Skeletal muscle satellite cell (primary cell): ENCODE measurements around the gene PTCD1.

Source experiments
- H3K27me3 ChIP-seq: 2 replicates; pipeline ENCODE4 v1.7.0; 2013; ENCODE audit warnings: low read length; ENCODE audit not compliant: control insufficient read depth, insufficient read depth
- H3K36me3 ChIP-seq: 2 replicates; pipeline ENCODE4 v1.7.0; 2013; ENCODE audit warnings: mild to moderate bottlenecking, control low read depth, low read length; ENCODE audit not compliant: insufficient read depth
- H3K4me1 ChIP-seq: 2 replicates; pipeline ENCODE4 v1.7.0; 2013; ENCODE audit warnings: low read length; ENCODE audit not compliant: control insufficient read depth, insufficient read depth
- H3K4me2 ChIP-seq: 2 replicates; pipeline ENCODE4 v1.7.0; 2013; ENCODE audit warnings: mild to moderate bottlenecking, low read length
- H3K4me3 ChIP-seq: 2 replicates; pipeline ENCODE4 v1.7.0; 2013; ENCODE audit warnings: low read length
- H3K9ac ChIP-seq: 2 replicates; pipeline ENCODE4 v1.7.0; 2013; ENCODE audit warnings: mild to moderate bottlenecking, low read depth, low read length, moderate library complexity
- H3K9me3 ChIP-seq: replicated peaks from 2 replicates; pipeline ENCODE4 v1.7.0; 2013; ENCODE audit warnings: mild to moderate bottlenecking, control low read depth, low read length

The PTCD1 gene

DNA sequence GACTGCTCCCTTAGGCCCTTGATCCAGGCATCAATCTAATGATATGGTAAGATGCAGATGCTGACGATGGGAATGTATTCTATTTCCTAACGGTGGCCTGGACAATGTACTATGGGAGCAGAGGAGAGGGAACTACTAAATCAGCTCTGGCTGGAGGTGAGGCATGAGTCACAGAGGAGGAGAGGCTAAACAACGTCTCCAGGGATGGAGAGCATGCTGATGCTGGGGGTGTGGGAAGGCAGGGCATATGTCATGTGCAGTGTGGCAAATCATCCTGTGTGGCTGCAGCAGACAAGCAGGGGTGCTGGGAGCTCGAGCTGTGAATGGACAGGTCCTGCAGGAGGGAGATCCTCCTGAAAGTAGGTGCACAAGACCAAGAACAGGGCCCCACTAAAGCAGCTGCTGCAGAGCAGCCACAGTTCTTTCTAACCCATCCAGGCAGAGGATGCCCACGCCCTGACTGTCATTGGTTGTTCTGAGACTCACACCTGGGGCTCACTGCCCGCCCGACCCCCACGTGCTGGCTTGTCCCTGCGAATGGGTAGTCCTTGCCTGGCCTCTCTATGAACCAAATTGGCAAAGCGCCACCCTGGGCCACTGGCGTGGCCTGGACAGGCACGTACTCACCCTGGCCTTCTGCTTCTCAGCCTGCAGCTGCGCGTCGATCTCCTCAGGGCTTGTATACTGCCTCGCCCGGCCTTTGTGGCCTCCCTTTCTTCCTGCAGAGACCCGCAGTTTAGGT is 34.2 kb downstream of the PTCD1 start:
- Histone ChIP-seq H3K4me1 (peaks cover 27% of the 10 kb centered on the region), H3K36me3 (peaks cover 44% of the 10 kb centered on the region), H3K9me3 (no peaks in the 10 kb centered on the region), H3K27me3 (no peaks in the 10 kb centered on the region), H3K4me3 (no peak overlapping the region), H3K9ac (no peak overlapping the region), H3K4me2 (no peak overlapping the region)

DNA sequence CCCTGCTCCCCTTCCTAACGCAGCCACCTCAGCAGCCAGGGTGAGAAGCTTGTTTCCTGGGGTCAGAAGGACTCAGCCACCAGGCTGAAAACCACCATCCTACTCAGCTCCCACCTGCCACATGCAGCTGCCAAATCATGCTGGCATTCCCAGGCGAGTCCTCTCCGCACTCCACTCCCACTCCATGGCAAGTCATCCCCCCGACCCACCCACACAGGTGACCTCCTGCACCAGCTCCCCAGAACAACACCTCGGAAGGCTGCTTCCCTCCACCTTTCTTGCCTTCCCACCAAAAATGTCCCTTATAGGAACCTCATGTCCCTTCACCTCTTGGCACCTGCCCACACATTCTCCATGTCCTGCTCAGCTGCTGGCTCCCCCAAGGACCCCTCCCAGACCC is 34.8 kb downstream of the PTCD1 start:
- Histone ChIP-seq H3K4me2 (no peak overlapping the region), H3K4me3 (no peak overlapping the region), H3K4me1 (peaks cover 27% of the 10 kb centered on the region), H3K9ac (no peak overlapping the region), H3K9me3 (no peaks in the 10 kb centered on the region), H3K27me3 (no peaks in the 10 kb centered on the region), H3K36me3 (peaks cover 49% of the 10 kb centered on the region)

DNA sequence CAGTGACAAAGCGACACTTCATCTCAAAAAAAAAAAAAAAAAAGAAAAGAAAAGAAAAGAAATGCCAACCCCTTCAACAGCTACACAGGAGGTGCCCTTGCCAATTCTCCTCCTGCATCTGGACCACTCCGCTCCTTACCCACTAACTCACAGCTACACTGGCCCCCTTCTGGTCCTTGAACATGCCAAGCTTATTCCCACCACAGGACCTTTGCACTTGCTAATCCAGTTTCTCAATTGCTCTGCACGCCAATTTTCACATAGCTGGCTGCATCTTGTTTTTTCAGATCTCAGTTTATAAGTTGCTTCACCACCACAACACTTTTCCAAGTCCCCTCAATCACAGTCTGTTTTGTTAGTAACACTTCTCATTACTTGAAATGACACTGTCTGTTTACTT is 35.7 kb downstream of the PTCD1 start:
- Histone ChIP-seq H3K4me1 (peaks cover 27% of the 10 kb centered on the region), H3K4me2 (no peak overlapping the region), H3K9me3 (no peaks in the 10 kb centered on the region), H3K27me3 (no peaks in the 10 kb centered on the region), H3K36me3 (peaks cover 59% of the 10 kb centered on the region), H3K4me3 (no peak overlapping the region), H3K9ac (no peak overlapping the region)

DNA sequence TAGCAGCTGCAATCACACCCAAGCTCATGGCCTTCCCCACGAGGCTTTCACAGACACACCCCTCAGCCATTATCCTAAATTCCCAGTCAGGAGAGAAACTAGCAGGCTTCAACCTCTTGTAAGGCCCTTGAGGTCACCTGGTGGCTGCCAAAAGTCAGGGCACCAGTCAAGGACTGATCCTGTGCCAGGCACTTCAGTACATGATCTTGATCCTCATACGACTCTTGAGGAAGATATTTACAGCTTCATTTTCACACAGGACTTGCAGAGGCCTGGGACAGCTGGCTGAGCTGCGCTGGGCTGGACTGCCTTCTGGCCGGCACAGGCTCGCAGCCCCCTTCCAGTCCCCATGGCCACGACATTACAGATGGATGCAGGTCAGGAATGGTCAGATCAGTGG is 39.0 kb downstream of the PTCD1 start:
- peaks cover 83% of the 10 kb centered on the region for H3K36me3 ChIP-seq
- H3K27me3 ChIP-seq: no peaks in the 10 kb centered on the region
- no peak overlapping the region for H3K4me2 ChIP-seq
- no peak overlapping the region for H3K9ac ChIP-seq
- H3K4me1 ChIP-seq: peaks cover 8% of the 10 kb centered on the region
- no peaks in the 10 kb centered on the region for H3K9me3 ChIP-seq
- no peak overlapping the region for H3K4me3 ChIP-seq

DNA sequence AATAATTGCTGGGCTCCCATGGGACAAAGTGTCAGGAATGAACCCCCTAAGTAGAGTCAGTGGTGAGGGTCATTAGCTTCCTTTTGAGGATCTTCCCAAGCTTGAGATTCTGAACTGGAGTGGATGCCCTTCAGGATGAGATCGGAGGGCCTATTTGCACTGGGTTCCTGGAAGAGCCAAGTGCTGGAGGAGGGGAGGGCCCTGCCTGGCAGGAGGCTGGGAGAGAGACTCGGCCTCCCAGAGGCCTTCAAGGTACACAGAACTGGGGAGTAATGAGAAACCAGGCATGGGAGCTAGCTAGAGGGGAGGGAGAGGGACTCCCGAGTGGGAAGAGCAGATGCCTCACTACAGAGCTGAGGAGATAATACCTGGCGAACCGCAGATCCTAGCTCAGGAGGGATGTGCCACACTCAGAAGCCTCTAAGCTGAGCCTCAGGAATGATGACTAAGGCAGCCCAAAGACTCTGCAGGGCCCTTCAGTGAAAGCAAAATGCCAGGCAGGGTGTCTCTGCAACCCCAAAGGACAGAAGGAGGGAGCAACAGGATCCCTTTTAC is 39.6 kb downstream of the PTCD1 start:
- Histone ChIP-seq H3K4me3 (no peak overlapping the region), H3K9ac (no peak overlapping the region), H3K4me2 (no peak overlapping the region), H3K27me3 (no peaks in the 10 kb centered on the region), H3K36me3 (peaks cover 83% of the 10 kb centered on the region), H3K4me1 (peaks cover 2% of the 10 kb centered on the region), H3K9me3 (no peaks in the 10 kb centered on the region)

DNA sequence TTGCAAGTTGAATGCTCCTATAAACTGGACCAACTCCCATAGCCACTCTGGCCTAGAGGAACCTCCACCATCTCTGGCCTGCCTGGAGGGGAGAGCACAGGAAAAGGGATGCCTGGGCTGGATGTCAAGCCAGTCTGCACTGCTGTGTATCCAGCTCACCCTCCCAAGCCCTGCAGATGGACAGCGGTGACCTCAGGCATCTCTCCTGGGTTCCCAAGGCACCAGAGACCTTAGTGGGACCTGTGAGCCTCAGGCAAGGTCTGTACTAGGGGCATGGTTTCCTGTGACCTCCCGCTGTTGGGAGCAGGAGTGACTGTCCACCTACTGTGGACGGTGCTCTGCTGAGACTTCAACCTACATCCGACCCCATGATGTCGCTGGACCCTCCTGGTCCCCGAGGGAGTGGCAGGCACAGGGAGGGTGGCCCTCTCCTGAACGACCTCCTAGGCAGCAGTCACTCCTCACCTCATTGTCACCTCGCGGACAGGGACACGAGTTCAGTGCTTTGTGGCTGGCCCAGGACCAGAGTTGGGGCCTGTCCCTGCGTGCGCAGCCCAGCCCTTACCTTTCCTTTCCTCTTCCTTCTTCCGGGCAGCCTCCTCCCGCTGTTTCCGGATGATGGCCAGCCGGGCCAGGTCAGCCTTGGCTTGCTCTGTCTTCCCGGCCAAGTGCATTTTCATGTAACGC is 41.2 kb downstream of the PTCD1 start:
- Histone ChIP-seq H3K36me3 (peaks cover 86% of the 10 kb centered on the region), H3K9me3 (no peaks in the 10 kb centered on the region), H3K4me2 (no peak overlapping the region), H3K4me3 (no peak overlapping the region), H3K27me3 (no peaks in the 10 kb centered on the region), H3K4me1 (peaks cover 9% of the 10 kb centered on the region), H3K9ac (no peak overlapping the region)

DNA sequence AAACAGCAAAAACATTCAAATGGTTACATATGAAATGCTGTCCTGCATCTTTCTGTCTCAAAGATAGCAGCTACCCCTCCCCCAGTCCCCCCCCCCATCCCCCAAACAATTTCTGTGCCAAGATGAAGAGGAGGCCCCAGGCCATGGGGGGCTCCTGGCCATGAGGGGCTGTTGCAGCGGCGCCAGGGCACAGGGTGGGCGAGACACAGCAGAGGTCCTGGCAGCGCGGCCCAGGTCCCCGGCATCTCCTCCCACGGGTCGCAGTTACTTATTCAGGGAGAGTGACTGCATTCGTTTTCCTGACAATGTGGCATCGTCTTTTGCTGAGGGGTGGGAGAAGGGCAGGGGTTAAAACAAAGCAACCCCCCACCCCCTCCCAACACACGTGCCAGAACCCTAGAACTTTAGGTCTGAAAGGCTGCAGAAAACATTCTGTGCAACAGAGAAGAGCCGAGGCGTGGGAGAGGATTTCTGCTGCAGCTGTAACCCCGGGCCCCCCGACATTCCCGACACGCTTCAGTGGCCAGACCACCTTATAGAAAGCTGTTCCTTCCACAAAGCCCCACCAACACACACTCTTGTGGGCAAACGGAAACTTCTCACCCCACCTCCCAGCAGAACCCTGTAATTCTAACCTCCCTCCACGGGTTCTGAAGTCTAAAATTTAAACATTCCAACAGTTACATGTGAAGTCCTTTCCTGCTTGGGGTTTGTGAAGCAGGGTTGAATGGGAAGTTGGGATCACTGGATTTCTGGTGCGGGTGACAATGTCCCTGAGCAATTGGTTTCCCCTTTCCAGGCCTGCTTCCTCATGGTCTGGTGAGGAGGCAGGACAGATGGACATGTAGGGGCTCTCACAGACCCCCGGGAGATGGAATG is 41.9 kb downstream of the PTCD1 start:
- Histone ChIP-seq H3K4me2 (no peak overlapping the region), H3K4me3 (no peak overlapping the region), H3K9me3 (no peaks in the 10 kb centered on the region), H3K27me3 (no peaks in the 10 kb centered on the region), H3K9ac (no peak overlapping the region), H3K4me1 (peaks cover 13% of the 10 kb centered on the region), H3K36me3 (peaks cover 93% of the 10 kb centered on the region)

DNA sequence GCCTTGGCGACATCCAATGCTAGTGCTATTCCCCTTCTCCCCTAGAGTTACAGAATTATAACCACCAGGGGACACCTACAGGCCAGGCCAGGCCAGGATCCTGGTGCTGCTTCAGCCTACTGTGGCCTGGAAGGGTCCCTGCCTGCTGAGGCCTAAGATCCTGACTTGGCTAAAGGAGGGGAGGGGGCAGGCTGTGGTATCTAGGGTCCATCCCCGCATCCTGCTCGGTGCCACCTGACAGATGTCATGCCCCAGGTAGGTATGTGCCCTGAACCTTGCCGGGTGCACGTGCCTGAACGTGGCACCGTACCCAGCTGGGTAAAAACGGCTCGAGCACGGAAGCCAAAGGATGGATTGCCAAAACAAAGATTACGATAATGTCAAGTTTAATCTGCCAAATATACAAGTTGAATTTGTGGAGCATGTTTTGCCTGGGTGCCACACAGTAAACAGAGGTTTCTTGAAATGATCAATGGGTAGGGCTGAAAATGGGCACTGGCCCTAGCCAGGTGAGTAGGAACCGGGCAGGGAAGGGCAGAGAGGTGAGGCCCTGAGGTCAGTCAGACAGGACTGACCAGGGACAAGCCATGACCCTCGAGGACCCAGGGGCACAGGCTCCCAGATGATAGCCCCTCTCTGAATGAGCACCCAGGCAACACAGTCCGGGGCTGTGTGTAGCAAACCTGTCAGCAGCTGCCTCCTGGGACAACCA is 42.8 kb downstream of the PTCD1 start:
- Histone ChIP-seq H3K4me1 (peaks cover 13% of the 10 kb centered on the region), H3K9ac (no peak overlapping the region), H3K4me2 (no peak overlapping the region), H3K36me3 (peaks cover 94% of the 10 kb centered on the region), H3K9me3 (no peaks in the 10 kb centered on the region), H3K4me3 (no peak overlapping the region), H3K27me3 (no peaks in the 10 kb centered on the region)

DNA sequence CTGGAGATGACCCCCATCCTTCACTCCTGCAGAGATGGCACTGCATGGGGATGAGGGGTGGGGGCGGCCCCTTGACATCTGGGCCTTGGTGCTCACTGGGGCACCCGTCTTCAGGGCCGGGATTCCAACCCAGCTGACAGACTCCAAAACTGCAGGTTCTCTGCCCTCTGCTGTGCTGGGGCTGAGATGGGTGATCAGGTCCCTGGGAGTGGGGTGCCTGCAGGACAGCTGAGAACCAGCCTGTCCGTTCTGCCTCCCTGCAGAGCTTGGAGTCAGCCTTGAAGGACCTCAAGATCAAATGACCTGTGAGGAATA is 44.5 kb downstream of the PTCD1 start:
- H3K36me3 ChIP-seq: peaks cover 95% of the 10 kb centered on the region
- no peak overlapping the region for H3K9ac ChIP-seq

DNA sequence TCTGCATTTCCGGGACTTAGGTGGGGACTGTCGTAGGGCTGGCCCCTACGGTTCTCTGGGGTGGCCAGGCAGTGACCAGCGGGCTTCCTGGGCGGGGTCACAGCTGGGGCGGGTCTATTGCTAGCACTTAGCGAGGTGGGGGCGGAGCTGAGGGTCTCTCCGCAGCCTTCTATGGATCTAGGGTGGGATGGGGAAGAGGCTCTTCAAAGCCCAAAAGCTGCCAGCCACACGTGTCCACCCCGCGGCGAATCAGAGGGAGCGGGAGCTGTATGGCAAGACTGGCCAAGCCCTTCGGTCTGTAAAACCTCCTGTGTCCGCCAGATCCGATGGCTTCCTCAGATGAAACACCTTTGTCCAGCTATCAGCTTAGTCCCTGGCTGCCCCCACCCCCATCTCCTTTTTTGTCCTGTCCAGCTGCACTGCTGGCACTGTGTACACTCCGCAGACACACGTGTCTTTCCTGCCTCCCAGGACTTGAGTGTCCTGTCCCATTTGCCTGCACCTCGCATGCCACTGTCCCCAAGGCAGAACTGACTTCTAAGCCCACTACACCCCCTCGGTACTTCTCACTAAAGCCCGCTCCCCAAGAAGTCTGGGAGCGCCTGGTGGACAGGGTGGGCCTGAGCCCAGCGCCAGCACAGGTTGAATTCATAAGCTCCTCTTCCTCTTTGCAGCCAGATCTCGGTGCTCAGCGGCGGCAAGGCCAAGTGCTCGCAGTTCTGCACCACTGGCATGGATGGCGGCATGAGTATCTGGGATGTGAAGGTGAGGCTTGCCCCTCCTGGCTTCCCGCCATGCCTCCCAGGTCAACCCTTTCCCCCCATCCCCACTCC is 45.0 kb downstream of the PTCD1 start:
- H3K4me1 ChIP-seq: peaks cover 13% of the 10 kb centered on the region
- H3K36me3 ChIP-seq: peaks cover 91% of the 10 kb centered on the region
- H3K9me3 ChIP-seq: no peaks in the 10 kb centered on the region
- H3K4me2 ChIP-seq: peak overlapping the region; percentile 60
- no peaks in the 10 kb centered on the region for H3K27me3 ChIP-seq
- no peak overlapping the region for H3K9ac ChIP-seq
- H3K4me3 ChIP-seq: no peak overlapping the region

More for the DNA sequence above, 44.5 kb downstream of the PTCD1 start:
- H3K27me3 ChIP-seq: no peaks in the 10 kb centered on the region
- H3K4me3 ChIP-seq: no peak overlapping the region
- peaks cover 13% of the 10 kb centered on the region for H3K4me1 ChIP-seq
- no peaks in the 10 kb centered on the region for H3K9me3 ChIP-seq
- no peak overlapping the region for H3K4me2 ChIP-seq
